Activated CD4-positive, alpha-beta T cell treated with anti-CD3 and anti-CD28 coated beads for 36 hours (primary cell): ENCODE results near the gene LHCGR. TPM values are rescaled to one million over a fixed set of nuclear protein-coding genes. Genes with fewer than 3 reads are reported as not detected.

Source experiments
- ATAC-seq: fragments of 200-7000 bp; cut with Tn5 transposase; one replicate; pipeline ENCODE4 v1.10.0; 2021; ENCODE audit warnings: mild to moderate bottlenecking, moderate library complexity
- CTCF ChIA-PET: fragments of 350-600 bp; sonication (Branson Sonifier 250); formaldehyde crosslinking; loops from one replicate; lab custom pipeline; 2021; ENCODE audit warnings: antibody characterized with exemption; lab: Charles Lee
- POLR2A ChIA-PET: fragments of 350-600 bp; sonication (Branson Sonifier 250); formaldehyde crosslinking; loops from one replicate; lab custom pipeline; 2021; ENCODE audit warnings: antibody characterized with exemption, inconsistent platforms; lab: Charles Lee
- DNase-seq: peaks from one replicate; pipeline ENCODE4 v3.0.0-alpha.2; 2020
- H3K27ac Mint-ChIP-seq: one replicate; pipeline ENCODE4 v1.8.0; 2021; ENCODE audit warnings: mixed read lengths
- H3K27me3 Mint-ChIP-seq: one replicate; pipeline ENCODE4 v1.8.0; 2021; ENCODE audit warnings: mixed read lengths
- H3K36me3 Mint-ChIP-seq: one replicate; pipeline ENCODE4 v1.8.0; 2021; ENCODE audit warnings: low read depth, mixed read lengths
- H3K4me1 Mint-ChIP-seq: one replicate; pipeline ENCODE4 v1.8.0; 2021; ENCODE audit warnings: mixed read lengths
- H3K4me3 Mint-ChIP-seq: one replicate; pipeline ENCODE4 v1.8.0; 2021; ENCODE audit warnings: mild to moderate bottlenecking, moderate library complexity, mixed read lengths
- H3K9me3 Mint-ChIP-seq: one replicate; pipeline ENCODE4 v1.8.0; 2021; ENCODE audit warnings: low read depth, mixed read lengths
- intact Hi-C, 2 experiments: fragments of 100-400 bp; cut with DNase I in 1 of 2; cut with micrococcal nuclease in 1 of 2; formaldehyde crosslinking; loops; one replicate each; pipeline versions ENCODE4 v1.14.2 to v1.15.1; 2022 to 2024; cut with DNase I, micrococcal nuclease
- total RNA-seq, 2 experiments: library from RNA; stranded (reverse); gene quantifications; one replicate each; pipeline ENCODE4 v1.2.3, GENCODE V29; 2021

Gene LHCGR
- total RNA-seq, 2 experiments from 2014 or later = not detected

DNA sequence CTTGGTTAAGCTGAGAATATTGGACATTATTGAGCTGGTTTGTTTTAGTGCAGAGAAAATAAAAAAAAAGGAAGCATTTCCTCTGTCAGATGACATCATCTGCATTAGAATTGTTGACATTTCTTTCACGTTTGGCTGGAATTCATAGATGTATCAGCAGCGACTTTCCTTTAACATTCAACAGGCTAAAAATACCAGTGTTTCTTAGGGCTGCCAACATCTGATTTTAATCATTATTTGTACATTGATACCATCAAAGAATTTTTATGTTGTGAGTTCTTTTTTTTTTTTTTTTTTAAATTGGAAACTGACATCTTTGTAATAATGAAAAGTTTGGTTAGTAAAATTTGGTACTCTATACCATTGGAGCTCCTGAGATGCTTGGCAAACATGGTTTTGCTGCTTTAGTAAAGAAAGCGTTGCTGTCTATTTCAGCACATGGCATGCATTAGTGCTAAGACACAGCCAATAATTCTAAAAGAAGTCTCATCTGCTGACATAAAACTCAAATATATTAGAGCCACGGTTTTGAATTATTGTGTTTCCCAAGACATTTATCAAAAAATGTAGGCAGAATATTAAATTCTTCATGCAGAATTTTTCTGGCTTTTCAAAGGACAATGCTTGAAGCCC lies 104.2 kb downstream of the LHCGR start:
- POLR2A ChIA-PET = no interaction called here
- no peaks in the 10 kb centered on the region for H3K27me3 Mint-ChIP-seq
- intact Hi-C loops = no loop called here
- no peaks in the 10 kb centered on the region for H3K9me3 Mint-ChIP-seq
- DNase-seq = no peak
- H3K36me3 Mint-ChIP-seq = no peaks in the 10 kb centered on the region
- no peak for ATAC-seq
- no peak overlapping the region for H3K4me3 Mint-ChIP-seq
- no peak overlapping the region for H3K27ac Mint-ChIP-seq
- H3K4me1 Mint-ChIP-seq = no peaks in the 10 kb centered on the region
- CTCF ChIA-PET = no interaction called here

DNA sequence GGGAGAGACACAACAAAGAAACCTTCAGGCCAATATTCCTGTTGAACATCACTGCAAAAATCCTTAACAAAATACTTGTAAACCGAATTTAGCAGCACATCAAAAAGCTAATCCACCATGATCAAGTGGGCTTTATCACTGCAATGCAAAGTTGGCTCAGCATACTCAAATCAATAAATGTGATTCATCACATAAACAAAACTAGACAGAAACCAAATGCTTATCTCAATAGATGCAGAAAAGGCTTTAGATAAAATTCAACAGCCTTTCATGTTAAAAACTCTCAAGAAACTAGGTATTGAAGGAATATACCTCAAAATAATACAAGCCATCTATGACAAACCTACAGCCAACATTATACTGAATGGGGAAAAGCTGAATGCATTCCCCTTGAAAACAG lies 117.3 kb downstream of the LHCGR start:
- Mint-ChIP-seq H3K4me3 (no peak overlapping the region), H3K27ac (no peak overlapping the region), H3K4me1 (no peaks in the 10 kb centered on the region), H3K36me3 (no peaks in the 10 kb centered on the region), H3K27me3 (peaks cover 13% of the 10 kb centered on the region), H3K9me3 (peaks cover 3% of the 10 kb centered on the region)
- DNase-seq = no peak
- no peak for ATAC-seq
- ChIA-PET CTCF (interaction anchor here (0.6 kb wide), 1 partner anchor 9 kb away, joined by 3 read pairs; no protein-coding TSS in a partner anchor), POLR2A (no interaction called here)
- intact Hi-C loops = no loop called here

Other genes with a start within 250 kb of the LHCGR start
- gene STON1, start 225.6 kb downstream of the LHCGR start, total RNA-seq = 1 to 10 TPM in 1 of 2 experiments, under 1 TPM in 1; 0.97 to 1.3 TPM
- not detected for gene GTF2A1L, start 137.9 kb downstream of the LHCGR start, total RNA-seq